GM21529 (cell line): ENCODE measurements around the gene TMEM50B.
"Not testable (repeated sequence)": the region's sequence is repeated elsewhere in the genome, so short reads cannot be mapped to it uniquely, and the experiment has no call there.

Experiments used
- ATAC-seq: cut with Tn5 transposase; IDR thresholded peaks from one replicate; pipeline ENCODE4 v1.9.1; 2021; ENCODE audit not compliant: unreplicated experiment

The TMEM50B gene

GRCh38 chr21:33432496-33432895, 47.3 kb downstream of the TMEM50B start:
- no peak for ATAC-seq

GRCh38 chr21:33430858-33431257, 48.9 kb downstream of the TMEM50B start:
- no peak for ATAC-seq

GRCh38 chr21:33428669-33429068, 51.1 kb downstream of the TMEM50B start:
- ATAC-seq, result no peak

- no peak for ATAC-seq
These were observed 52.7 kb downstream of the TMEM50B start for GRCh38 chr21:33427051-33427450.

GRCh38 chr21:33425825-33426224, 53.9 kb downstream of the TMEM50B start:
- no peak for ATAC-seq

- ATAC-seq, result no peak
These were observed 55.6 kb downstream of the TMEM50B start for GRCh38 chr21:33424214-33424613.

- no peak for ATAC-seq
These were observed 57.9 kb downstream of the TMEM50B start for GRCh38 chr21:33421713-33422393.

- no peak for ATAC-seq
These were observed 60.1 kb downstream of the TMEM50B start for GRCh38 chr21:33419538-33420123.

- ATAC-seq, result no peak
These were observed 61.1 kb downstream of the TMEM50B start for GRCh38 chr21:33418691-33419090.

GRCh38 chr21:33414926-33415325, 64.8 kb downstream of the TMEM50B start:
- ATAC-seq, result no peak

- ATAC-seq, result no peak
These were observed 65.7 kb downstream of the TMEM50B start for GRCh38 chr21:33414068-33414467.

GRCh38 chr21:33412832-33413519, 66.8 kb downstream of the TMEM50B start:
- no peak for ATAC-seq

- not testable (repeated sequence) for ATAC-seq
These were observed 67.3 kb downstream of the TMEM50B start for GRCh38 chr21:33412439-33412831.

GRCh38 chr21:33411949-33412430, 67.8 kb downstream of the TMEM50B start:
- no peak for ATAC-seq

- ATAC-seq, result no peak
These were observed 73.3 kb downstream of the TMEM50B start for GRCh38 chr21:33406493-33406892.

GRCh38 chr21:33403786-33404585, 75.8 kb downstream of the TMEM50B start:
- ATAC-seq, result no peak

GRCh38 chr21:33403128-33403785, 76.5 kb downstream of the TMEM50B start, which contains the start of gene IFNGR2:
IFNGR2 (plus strand) TSS chr21:33403413; CDS start chr21:33403544, 131 bp downstream.
- ATAC-seq, result no peak

GRCh38 chr21:33402001-33402979, 77.5 kb downstream of the TMEM50B start:
- no peak for ATAC-seq

- no peak for ATAC-seq
These were observed 78.2 kb downstream of the TMEM50B start for GRCh38 chr21:33401630-33401992.
